Left kidney (tissue), 2 donors: Measurements from ENCODE around the gene ADCY10. TPM values are rescaled to one million over a fixed set of nuclear protein-coding genes. Genes with fewer than 3 reads are reported as not detected.
"Not testable (repeated sequence)": the region's sequence is repeated elsewhere in the genome, so short reads cannot be mapped to it uniquely, and the experiment has no call there.

Experiments used
- DNase-seq: peaks from one replicate; pipeline ENCODE4 v3.0.0-alpha.2; 2013
- polyA plus RNA-seq: library from polyadenylated mRNA; unstranded; fragments of 120-200 nt; gene quantifications from one replicate; pipeline ENCODE4 v1.2.1, GENCODE V29; 2013; ENCODE audit not compliant: insufficient read length

ADCY10 gene
- polyA plus RNA-seq, 1 donor, result 0.83 TPM

DNA sequence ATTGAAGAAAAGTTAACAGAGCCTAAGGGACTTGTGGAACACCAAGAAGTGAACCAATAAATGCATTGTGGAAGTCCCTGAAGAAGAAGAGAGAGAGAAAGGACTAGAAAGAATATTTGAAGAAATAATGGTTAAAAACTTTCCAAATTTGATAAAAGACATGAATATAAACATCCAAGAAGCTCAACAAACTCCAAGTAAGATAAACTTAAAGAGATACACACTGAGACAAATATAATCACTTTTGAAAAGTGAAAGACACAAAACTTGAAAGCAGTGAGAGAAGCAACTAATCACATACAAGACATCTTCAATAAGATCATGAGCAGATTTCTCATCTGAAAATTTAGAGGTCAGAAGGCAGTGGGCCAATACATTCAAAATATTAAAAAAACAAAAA lies 101.0 kb downstream of the ADCY10 start:
- DNase-seq, result no peak

DNA sequence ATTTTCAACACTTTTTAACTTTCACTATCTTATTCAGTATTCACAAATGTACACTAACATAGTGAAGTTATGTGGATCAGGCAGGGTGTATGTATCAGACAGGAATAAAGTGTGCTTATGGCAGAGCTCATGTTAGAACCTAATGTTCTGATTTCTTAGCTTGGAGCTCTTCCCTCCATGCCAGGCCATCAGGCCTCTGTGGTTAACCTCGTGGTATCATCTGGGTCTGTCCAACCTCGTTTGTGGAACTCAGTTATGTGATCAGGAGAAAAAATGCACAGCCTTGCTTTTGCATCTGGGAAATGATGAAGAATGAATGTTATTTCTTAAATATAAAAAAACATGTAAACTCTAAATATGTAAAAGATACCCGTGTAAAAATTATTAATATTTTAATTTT lies 105.2 kb downstream of the ADCY10 start:
- DNase-seq, result no peak

DNA sequence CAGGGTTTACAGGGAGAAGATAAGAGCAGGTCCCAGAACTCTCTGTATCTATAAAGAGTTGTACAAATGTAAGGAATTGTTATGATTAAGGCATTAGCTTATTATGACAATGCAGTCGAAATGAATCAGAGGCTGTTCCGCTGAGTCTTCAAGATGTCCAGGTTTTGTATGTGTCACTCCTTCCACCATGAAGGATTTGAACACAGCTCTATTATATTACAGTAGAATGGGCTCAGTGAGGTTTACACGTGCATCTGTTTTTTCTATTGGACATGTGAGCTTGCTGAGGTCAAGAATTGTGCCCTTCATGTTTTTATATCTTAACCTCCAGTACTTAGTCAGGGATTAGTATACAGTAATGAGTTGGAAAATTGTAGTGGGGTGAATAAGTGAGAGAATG lies 105.8 kb downstream of the ADCY10 start:
- DNase-seq, result no peak

DNA sequence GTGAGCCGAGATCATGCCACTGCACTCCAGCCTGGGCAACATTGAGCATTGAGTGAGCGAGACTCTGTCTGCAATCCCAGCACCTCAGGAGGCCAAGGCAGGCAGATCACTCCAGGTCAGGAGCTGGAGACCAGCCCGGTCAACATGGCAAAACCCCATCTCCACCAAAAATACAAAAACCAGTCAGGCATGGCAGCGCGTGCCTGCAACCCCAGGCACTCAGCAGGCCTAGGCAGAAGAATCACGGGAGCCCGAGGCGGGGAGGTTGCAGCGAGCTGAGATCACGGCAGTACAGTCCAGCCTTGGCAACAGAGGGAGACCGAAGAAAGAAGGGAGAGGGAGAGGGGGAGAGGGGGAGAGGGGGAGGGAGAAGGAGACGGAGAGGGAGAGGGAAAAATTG lies 107.3 kb downstream of the ADCY10 start:
- DNase-seq, result not testable (repeated sequence)

DNA sequence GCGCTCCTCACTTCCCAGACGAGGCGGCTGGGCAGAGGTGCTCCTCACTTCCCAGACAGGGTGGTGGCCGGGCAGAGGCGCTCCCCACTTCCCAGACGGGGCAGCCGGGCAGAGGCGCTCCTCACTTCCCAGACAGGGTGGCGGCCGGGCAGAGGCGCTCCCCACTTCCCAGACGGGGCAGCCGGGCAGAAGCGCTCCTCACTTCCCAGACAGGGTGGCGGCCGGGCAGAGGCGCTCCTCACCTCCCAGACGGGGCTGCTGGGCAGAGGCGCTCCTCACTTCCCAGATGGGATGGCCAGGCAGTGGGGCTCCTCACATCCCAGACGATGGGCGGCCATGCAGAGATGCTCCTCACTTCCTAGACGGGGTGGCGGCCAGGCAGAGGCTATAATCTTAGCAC lies 107.7 kb downstream of the ADCY10 start:
- DNase-seq, result not testable (repeated sequence)

DNA sequence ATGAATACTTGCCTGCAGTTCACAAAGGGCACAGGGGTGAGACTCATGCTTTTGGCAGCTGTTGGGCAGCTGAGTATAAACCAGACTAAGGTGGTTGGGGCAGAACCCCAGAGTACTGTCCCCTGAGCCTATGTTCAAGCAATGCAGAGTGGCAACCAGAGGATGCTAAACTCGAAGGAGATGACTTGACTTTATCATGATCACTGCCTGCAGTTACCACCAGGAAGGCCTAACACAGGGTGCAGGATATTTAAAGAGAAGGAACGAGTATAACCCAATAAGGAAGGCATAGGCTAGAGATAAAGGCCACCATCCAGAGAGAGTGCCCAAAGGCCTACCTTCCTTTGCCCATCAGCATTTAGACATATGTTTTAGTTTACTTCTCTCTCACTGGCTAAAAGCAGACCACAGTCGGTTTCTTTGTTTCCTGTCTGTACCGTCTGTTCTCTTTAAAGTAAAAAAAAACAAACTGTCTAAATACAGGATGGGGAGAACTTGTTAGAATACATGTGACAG lies 108.8 kb downstream of the ADCY10 start:
- DNase-seq, result no peak

DNA sequence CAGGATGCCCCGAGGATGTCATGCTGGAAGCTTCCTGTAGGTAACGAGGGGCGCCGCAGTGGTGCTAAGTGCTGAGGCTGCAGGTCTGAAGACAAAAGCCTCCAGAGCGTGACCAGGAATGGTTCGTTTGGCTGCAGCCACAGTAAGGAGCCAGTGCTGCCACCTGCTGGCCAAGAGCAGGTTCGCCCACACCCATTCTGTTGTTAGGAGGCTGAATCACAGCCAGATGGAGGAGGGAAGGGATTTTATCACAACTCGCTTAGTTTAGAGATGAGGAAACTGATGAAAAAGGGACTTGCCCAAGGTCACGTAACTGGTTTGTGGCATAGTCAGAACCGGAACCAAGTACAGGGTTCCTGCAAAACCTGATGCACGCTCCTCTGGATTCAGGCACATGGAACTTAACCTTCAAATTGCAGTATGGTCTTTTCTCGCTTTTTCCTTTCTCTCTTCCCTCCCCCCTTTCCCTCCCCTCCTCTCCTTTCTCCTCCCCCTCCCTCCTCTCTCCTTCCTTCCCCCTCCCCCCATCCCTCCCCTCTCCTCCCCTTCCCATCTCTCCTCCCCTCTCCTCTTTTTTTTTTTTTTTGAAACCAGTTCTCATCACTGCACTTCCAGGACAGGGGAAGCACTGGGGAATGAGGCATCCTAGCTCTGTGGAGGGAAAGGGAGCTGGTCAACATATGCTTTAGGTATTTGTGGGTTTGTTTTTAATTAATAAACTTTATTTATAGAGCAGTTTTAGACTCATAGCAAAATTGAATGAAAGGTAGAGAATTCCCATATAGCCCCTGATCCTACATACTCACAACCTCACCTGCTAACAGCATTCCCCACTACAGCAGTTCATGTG lies 110.4 kb downstream of the ADCY10 start:
- DNase-seq, result peak; percentile 68

DNA sequence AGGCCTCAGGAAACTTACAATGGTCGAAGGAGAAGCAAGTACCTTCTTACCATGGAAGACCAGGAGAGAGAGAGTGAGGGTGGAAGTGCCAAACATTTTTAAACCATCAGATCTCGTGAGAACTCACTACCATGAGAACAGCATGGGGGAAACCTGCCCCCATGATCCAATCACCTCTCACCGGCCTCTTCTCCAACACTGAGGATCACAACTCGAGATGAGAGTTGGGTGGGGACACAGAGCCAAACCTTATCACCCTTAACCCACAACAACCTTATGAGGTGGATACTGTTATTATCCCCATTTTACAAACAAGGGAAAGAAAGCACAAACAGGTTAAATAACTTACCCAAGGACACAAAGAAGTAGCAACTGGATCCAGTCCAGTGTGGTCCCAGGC lies 111.7 kb downstream of the ADCY10 start:
- no peak for DNase-seq

DNA sequence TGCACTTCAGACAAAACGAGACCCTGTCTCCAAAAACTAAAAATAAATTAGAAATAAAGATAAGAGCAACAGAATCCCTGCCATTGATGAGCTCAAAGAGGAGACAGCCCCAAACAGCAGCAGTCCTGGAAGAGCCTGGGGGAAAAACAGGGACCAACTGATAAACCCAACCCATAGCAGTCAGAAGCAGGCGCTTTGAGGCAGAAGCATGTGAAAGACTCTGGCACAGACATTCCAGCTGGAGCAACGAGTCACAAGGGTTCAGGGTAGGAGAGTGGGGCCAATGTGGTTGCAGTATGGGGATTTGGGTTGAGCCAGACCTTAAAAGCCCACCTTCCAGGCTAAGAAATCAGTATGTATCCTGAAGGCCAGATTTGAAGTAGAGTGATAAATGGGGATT lies 113.7 kb downstream of the ADCY10 start:
- DNase-seq, result no peak

DNA sequence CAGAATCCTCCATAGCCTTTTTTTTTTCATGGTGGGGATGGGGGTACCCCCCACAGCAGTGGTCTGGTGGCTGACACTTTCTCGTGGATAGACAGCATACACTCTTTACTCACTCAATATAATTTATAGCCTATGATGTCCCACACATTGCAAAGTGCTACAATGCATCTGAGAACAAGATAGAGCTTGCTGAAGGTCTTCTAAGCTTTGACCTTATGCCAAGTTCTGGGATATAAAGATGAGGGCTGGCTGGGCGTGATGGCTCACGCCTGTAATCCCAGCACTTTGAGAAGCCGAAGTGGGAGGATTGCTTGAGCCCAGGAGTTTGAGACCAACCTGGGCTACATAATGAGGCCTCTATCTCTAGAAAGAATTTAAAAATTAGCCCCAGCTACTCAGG lies 114.2 kb downstream of the ADCY10 start:
- DNase-seq, result no peak

DNA sequence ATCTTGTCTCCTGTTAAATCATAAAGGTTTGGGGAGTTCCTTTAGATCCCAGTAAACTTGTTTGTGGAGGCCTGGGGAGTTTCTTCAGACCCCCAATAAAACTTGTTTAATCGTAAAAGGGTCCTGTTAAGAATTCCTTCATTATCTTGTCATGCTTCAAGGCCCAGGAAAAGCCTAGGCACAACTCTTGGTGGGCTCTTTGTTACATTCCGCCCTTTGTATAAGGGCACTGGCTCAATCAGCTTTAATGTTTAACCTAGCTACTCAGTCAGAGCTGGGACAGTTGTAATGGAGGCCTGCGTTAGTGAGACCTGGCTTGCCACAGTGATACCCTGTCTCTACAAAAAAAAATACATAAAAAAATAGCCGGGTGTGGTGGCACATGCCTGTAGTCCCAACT lies 115.0 kb downstream of the ADCY10 start:
- DNase-seq, result no peak

DNA sequence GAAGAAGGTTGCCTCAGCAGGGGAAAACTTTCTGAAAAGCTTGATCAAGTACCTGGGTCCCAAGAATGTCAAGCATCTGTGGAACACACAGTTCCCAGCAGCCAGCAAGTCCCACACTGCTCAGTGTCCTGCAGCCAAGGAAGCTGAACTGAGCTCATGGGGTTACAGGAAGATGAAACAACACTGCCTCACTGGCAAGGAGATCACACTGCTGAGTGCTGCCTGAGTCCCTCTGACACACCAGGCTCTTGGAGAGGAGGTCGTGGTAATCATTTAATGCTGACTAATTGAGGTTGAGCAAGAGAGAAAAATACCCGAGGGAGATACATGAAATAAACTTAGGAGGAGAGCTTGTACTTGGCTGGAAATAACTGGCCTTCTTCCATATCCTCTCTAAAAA lies 116.9 kb downstream of the ADCY10 start:
- DNase-seq, result no peak

DNA sequence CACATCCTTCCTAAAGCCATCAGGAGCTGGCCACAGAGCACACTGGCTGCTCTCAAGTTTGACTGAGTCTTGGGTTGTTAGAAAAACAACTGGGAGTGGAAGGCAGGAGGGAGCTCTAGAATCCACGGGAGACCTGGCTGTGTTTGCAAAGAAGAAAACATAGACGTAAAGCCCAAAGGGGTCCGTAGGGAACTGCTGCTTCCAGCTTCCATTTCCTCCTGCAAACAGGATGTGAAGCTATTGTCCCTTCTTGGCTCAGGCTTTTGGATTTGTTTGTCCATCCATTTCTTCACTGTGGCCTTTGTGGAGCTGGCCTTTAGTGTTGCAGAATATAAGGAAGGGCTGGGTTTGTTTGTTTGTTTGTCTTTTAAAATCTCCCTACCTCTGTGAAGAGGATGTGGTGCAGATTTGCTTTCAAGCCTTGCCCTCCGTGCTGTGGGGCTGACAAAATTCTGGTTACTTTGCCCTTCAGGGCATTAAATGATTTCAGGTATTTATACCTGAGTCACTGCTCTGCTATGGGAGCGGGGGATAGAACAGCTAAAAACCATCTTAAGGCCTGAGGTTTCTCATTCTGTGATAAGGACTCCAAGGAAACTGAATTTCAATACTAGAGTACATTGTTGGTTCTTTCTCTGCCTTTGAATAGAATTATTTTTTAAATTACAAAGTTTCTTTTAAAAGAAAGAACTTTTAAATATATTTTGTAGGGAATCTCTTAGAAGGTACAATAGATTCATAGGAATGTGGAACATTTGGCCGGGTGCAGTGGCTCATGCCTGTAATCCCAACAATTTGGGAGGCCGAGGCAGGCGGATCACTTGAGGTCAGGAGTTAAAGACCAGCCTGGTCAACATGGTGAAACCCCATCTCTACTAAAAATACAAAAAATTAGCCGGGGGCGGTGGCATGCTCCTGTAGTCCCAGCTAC lies 117.9 kb downstream of the ADCY10 start:
- no peak for DNase-seq

DNA sequence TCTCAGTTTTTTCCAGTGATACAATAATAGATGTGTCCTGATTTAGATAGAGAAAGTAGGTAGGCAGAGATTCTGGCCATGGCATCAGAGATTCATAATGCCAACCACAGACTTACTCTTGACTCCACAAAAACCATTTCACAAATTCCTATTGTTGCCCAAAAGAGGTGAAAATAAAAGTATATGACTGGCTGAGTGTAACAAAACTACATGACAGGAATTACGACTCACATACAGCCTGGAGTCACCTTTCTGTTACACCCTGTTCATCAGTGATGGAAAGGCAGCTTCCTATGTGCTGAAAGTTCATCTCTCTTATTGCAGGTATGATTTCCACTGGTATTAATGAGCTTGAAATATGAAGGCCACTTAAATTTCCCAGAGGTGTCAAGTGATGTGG lies 119.9 kb downstream of the ADCY10 start:
- no peak for DNase-seq

DNA sequence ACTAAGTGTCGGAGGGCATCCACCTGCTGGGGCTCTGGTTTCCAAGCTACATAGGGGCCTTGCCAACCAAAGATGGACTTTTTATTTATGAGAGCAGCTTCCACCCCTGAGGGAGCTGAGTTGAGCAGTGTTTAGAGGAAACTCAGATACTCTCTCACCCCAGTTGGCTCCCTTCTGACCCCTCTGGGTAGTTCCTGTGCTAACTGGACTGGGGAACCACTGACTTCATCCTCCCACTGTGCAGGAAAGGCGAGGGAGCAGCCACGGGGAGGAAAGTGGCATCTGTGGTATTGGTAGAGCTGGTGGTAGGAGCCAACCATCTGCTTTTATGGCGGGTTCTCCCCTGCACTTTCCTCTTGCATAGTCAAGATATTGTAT lies 121.8 kb downstream of the ADCY10 start:
- no peak for DNase-seq

DNA sequence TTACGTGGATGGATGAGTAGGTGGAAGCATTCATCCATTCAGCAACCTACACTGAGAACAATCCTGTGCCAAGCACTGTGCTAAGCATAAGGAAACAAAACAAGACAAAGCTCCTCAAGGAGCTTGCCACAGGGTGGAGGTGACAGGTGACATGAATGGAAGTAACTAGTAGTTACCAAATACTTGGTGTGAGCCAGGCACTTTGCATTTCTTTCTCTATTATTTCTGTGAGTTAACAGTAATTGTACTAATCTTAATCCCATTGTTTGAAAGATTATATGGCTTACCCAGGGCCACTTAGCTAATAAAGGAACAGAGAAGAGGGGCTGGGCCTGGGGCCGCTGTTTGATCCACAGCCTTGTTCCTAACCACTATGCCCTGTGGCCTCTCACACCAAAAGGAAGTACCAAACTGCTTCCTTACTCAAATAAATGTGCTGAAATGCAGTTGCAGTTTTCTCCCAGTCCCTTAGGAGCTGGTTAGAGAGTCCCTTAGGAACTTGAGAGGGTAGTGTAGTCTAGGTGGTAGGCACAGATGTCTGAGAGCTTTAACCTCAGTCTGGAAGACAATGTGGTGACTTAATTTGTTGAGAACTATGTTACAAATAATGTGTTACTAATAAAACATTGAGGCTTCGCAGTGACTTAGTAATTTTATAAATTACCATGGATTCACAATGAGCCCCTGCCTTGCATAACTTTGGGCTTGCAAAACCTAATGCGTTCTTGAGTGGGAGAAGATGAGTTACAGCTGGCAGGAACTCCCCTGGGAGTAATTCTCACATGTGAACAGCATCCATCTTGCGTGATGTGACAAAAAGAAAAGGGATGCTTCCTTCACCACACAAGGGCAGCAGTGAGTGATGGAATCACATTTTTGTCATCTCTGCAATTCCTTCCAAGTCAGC lies 122.4 kb downstream of the ADCY10 start:
- no peak for DNase-seq

DNA sequence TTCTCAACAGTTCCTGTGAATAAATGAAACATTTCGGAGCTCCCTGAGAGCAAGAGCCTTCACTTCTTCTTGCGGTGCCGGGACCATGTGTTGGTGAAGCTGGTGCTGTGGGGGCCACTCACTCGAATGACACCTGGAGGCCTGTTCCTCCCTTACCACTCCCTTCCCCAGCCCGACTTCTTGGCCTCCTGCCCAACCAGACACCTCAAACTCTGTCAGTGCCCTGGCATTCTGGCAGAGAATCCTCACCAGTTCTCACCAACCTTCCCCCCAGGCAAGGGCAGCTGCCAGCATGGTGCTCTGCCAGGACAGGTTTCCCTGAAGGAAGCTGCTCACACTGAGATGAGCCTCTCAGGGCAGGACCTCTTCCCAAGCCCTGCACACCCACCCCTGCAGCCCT lies 123.8 kb downstream of the ADCY10 start:
- no peak for DNase-seq

DNA sequence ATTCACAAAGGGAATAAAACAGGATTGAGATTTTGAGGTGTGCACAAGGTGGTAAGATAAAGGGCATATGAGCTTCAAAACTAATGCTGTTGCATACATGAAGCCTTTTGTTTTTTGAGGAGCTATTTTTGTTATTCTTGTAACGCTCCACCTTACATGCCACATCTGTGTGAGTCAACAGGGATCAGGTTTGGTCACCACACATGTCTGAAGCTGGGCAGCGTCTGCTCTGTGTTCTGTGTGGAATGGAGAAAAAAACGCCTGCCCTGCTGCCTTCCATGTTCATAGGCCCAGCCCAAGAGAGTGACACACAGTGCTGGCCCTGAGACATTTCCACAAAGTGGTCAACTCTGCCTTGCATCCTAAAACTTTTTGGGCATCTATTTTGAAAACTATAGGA lies 124.4 kb downstream of the ADCY10 start:
- no peak for DNase-seq

DNA sequence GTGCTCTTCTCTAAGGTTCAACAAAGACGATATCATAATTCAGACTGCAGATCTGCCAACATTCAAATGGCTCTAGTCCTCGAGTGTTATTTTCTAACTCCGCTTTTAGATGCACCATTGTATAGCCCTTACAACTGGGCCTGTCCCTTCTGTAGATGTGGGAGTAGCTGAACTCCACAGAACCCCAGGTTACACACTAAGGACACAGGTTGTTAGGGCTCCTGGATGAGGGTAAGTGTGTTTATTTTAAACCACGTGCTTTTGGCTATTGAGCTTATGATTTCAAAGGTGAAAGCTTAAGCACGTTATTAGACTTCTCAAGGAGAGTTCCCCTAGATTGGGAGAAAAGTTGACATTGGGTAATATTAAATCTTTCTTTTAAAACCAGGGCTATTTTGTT lies 127.4 kb downstream of the ADCY10 start:
- no peak for DNase-seq

DNA sequence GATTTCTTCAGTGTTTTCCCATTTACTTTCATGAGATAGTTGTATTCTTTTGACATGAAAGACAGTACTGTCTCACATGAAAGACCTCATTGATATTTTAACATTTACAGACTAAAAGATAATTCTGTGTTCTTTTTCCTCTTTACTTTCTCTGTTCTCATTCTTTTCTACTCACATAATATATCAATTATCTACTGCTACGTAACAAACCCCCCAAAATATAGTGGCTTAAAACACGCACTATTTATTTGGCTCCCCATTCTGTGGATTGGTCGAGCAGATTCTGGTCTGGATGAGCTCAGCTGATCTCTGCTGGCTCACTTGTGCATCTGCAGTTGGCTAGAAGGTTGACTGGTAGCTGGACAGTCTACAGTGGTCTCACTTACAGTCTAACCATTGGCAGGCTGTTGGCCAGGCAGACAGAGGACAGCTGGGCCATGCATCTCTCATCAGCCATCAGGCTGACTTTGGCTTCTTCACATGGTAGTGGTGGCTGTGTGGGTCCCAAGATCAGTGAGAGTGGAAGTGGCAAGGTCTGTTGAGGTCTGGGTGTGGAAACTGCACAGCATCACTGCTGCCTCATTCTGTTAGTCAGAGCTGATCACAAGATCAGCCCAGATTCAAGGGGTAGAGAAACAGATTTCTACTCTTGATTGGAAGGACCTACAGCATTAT lies 128.9 kb downstream of the ADCY10 start:
- no peak for DNase-seq

DNA sequence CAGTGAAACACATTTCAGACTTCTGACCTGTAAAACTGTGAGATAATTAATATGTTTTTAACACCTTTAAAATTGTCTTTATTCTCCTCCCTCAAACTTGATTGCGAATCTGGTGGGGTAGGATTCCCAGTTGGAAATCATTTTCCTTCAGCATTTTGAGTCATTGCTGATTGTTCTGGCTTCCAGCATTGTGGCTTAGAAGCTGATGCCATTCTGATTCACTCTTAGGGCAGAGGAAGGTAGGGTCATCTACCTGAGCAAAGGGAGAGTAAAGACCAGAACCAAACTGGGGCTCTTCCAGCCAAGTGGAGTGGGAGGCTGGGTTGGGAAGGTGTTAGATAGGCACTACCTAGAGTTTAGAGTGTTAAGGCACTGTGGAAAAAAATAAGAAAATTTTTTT lies 131.0 kb downstream of the ADCY10 start:
- no peak for DNase-seq
